NCI-H1694 treated with DMSO at 0.1 percent for 48 hours (cell line): Measurements from ENCODE around the gene ZNF641.
"Not testable (repeated sequence)": the region's sequence is repeated elsewhere in the genome, so short reads cannot be mapped to it uniquely, and the experiment has no call there.

Experiments used
- DNase-seq: peaks from one replicate; lab custom pipeline; 2025; lab: John Stamatoyannopoulos, UW

The ZNF641 gene

DNA sequence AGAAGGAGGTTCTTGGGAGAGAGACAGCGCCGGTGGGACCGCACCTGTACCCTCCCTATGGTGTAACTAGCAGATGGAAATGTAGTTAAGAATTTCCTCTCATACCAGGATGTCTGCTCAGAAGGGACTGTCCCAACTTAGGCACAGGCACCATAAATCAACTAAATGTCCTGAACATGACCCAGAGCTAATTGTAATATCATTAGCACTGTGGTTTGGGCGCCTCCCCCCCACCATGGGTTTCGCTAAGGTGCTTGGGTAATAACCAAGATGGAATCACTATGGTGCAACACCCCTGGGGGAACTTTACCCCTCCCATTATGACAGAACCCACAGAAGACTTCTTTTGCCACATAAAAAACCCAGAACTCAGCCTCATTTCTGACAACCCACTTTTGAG, 15.9 kb downstream of the ZNF641 start:
- no peak for DNase-seq

DNA sequence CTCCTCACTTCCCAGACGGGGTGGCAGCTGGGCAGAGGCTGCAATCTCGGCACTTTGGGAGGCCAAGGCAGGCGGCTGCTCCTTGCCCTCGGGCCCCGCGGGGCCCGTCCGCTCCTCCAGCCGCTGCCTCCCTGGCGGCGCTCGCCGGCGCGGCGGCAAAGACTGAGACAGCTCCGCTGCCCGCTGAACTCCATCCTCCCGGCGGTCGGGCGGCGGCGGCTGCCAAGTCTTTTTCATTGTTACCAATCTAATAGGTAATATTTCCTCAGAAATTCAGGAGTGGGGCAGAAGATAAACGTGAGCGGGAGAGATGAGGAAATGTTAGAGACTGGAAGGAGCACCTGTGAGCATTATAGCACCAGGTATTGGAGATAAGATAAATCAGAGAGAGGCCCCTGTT, 17.0 kb downstream of the ZNF641 start:
- DNase-seq: not testable (repeated sequence)

DNA sequence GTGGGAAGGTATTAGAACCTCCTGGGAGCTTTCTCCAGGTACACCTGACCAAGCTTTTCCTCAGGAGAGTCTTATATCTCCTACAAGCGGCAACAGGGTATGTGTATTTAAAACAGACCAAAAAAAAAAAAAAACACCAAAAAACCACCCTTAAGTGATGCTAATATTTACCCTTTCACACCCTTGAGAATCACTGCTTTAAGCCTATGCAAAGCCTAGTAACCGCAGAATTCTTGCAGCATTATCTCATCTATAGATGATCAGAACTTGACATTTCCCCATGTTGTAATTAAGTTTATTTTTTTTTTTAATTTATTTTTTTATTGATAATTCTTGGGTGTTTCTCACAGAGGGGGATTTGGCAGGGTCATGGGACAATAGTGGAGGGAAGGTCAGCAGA, 19.3 kb downstream of the ZNF641 start:
- DNase-seq: no peak

DNA sequence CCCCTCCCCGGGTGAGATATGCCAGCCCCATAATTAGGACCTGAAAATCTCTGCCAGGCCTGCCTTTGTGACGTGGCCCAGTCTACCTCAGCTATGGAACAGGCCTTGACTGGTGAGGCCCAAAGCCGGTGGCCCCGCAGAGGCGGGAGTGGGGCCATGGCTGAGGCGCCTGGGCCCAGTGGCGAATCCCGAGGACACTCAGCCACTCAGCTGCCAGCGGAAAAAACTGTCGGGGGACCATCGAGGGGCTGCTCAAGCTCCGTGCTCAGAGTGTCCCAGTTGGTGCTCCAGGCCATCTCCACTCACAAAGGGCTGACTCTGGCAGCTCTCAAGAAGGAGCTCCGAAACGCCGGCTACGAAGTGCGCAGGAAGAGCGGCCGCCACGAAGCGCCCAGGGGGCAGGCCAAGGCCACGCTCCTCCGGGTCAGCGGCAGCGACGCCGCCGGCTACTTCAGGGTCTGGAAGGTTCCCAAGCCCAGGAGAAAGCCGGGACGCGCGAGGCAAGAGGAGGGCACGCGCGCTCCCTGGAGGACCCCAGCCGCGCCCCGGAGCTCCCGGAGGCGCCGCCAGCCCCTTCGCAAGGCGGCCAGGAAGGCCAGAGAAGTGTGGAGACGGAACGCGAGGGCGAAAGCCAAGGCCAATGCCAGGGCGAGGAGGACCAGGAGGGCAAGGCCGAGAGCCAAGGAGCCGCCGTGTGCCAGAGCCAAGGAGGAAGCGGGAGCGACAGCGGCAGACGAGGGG, 21.4 kb downstream of the ZNF641 start:
- no peak for DNase-seq

DNA sequence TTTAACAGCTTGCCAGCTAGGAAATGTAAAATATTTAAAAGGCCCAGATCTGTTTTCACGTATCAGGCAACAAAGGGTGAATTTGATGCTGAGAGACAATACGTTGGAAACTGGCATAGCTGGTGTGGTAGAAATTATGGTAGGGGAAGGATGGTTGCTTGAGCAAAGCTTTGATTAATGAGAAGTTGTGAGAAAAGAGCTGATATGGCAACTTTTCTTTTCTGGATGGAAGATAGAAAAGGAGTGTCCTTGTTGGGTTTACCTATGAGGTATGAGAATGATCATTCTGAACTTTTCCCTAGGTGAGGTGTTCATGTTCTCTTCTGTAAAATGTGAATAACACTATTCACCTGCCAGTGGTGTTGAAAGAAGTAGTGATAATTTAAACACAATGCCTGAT, 34.2 kb downstream of the ZNF641 start:
- no peak for DNase-seq

DNA sequence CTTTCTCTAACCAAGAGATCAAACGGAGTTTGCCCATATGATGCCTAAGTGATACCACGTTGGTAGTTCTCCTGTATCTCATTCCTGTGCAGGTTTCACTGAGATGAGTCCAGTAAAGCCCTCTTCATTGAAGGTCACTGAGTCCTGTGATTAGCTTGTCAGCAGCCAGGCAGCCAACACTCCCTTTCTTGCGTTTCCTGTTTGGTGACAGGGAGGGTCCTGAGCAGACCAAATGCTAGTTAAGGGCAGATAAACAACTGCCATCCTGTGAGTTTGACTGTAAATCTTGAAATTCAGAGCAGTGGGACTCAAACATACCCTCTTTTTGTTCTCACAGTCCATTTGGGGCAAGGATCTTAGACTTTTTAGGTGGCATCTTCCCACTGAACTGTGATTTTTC, 39.4 kb downstream of the ZNF641 start:
- DNase-seq: no peak

DNA sequence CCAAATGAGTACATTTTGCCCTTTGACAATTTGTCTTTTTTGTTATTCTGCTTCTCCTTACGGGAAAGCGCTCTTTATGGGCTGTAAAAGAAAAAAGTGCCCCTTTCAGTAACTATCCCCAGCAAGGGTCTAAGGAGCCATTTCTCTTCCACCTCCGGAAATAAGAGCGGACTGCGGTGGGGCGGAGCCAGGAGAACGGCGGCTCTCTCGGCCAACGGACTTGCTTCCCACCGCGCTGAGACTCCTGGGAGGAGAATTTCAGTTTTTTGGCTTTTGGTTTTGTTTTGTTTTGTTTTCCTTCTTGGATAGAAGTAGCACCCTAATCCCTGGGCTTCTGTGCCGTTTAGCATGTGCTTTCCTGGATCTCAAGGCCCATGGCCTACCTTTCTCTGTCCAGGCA, 43.5 kb downstream of the ZNF641 start:
- no peak for DNase-seq

DNA sequence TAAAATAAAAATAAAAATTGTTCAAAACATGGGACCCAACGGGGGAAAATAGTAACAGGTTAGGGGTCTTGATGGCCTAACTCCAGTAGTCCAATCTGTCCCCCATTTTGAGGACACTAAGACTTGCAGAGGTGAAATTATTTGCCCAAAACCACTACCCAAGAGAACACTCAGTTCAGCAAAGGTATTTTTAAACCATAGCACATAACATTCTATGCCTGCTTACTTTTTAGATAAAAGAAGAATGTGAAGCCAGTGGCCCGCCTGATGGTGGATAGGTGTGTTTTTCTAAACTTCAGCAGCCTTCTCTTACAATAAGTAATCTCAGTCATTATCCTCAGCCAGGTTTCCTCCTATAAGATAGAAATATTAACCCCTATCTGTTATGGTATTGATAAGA, 45.5 kb downstream of the ZNF641 start:
- DNase-seq: no peak

DNA sequence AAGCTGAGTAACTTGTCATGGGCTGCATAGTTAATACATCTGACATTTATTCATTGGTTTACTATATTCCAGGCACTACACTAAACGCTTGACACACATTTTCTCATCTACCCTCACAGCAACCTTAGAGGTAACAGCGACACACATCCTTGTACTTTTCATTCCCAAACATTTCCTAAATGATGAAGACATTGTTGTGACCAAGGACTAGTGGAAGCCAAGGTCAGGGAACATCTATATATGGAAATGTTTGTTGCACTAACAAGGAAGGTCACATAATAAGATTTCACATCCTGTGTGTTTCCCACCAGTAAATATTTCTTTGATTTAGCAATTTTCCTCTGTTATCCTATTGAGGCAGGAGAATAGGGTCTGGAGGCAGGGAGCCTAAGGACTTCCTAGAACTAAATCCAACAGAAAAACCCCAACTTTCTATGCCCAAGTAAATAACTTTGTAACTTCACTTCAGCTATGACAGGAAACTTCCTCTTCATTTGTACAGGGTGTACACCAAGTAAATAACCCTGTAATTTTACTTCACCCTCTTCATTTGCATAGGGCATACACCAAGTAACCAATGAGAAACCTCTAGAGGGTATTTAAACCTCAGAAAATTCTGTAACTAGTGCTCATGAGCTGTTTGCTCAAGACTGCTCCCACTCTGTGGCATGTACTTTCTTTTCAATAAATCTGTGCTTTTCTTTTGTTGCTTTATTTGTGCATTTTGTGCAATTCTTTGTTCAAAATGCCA, 48.4 kb downstream of the ZNF641 start:
- no peak for DNase-seq

DNA sequence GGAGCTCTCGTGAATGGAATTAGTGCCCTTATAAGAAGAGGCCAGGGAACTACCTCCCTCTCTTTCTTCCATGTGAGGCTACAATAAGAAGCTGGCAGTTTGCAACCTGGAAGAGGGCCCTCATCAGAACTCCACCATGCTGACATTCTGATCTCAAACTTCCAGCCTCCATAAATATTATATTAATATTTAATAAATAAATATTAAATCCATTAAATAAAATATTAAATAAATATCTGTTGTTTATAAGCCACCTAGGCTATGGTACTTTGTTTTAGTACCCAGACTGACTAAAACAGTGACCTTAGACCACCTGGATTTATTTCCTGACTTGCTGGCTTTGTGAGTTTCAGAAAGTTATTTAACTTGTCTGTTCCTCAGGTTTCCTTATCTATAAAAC, 49.9 kb downstream of the ZNF641 start:
- DNase-seq: no peak

DNA sequence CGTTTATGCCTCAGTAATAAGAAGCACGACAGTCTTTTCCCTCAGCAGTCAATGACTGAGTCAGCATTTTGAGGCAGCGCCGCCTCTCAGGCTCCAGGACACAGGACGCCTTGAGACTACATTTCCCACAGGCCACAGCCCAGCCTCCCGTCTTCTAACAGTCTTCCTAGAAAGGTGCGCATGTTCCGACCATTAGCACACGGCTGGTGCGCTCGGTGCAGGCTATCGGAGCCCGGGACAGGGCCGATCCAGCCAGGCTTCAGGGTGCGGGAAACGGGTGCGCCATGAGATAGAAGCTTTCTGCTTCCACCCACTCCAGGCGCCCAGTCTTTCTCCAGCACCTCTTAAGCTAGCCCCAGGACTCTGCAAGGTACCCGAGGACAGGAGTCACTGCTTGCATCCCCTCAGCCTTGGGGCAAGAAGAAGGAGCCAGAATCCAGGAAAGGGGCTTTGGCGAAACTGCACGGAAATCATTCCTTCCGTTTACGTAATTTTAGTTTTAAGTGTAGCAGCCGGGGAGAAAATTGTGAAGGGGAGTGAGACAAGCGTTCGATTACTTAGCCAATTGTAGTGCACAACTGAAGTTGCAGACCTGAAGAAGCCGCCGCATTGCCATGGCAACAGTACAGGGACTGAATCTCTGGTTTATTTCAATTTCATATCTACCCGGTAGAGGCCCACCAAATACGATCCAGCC, 54.0 kb downstream of the ZNF641 start:
- no peak for DNase-seq

DNA sequence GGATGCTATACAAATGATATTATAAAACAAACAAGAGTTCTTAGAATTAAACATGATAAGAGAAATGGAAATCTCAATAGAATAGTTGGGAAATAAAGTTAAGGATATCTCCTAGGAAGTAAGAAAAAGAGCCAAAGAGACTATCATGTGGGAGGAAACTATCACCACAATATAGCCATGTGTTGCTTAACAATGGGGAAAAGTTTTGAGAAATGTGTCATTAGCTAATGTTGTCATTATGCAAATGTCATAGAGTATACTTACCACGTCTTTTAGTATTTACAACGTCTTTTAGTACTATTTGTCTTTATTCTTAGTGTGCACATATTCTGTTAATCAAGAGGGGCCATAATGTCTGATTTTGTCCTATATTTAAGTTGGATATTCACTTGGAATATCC, 58.7 kb downstream of the ZNF641 start:
- DNase-seq: no peak

DNA sequence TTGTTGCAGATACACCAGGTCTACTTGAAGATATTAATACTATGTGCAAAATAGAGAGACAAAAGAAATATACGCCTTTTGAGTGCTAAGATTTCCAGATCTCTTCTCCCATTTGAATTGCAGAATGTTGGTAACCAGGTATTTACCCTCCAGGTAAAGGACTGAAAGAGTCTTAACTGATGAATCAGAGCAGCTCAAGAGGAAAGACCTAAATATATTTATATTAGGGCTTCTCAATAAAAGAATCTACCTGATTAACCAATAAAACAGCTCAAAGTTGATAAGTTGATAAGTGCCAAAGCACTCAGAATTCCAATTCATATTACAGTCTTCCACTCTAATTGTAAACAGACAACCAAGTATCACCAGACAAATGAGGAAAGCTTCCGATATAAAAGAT, 59.2 kb downstream of the ZNF641 start:
- DNase-seq: no peak

DNA sequence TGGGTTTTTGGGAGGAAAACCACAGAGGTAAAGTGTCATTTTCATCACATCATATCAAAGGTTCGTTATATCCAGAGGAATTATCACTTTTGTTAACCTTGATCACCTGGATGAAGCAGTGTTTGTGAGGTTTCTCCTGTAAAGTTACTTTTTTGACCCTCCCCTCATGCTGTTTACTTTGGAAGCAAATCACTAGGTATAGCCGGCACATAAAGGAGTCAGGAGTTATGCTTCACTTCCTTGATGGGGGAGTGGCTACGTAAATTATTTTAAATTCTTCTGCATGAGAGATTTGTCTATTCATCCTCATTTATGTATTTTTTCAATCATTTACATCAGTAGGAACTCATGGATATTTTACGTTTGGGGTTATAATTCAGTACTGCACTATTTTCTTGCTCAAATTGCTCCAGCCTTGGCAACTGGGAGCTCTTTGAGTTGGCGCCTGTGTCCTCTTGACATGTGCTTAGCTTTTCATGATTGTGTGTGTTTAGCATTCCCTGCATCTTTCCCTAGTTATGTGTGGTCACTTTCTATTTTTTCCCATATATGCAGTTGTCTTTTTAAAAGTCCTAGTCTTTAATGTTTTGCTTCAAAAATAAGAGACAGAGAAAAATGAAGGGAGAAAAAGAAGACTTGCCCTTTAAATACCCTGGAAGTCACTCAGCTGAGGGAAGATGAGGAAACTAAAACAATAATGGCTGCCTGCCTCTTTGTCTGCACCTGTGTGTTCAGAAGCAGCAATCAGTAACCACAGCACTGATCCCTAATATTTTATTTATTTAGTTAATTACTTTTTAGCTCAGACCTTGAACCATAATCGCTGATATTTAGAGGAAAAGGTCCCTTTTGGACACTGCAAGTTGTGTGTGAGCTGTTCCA, 62.1 kb downstream of the ZNF641 start:
- DNase-seq: no peak
